ENCODE measurements around the gene LENG8. TPM values are rescaled to one million over a fixed set of nuclear protein-coding genes. Genes with fewer than 3 reads are reported as not detected.

LENG8 gene
- total and polyA plus RNA-seq, 4 donors: 39.4 to 336 (median 220) TPM

Other genes starting within 250 kb of the LENG8 start
- gene RPS9, start 248.3 kb upstream of the LENG8 start, total RNA-seq: 1,000 to 10,000 TPM in 1 of 2 donors, 100 to 1,000 TPM in 1; 778 to 1,093 TPM
- gene RPS9, start 248.3 kb upstream of the LENG8 start, polyA plus RNA-seq: 1,000 to 10,000 TPM; 3,636 to 4,281 TPM
- 10 to 100 TPM; 18.8 to 26.7 TPM for gene LILRB3, start 226.2 kb upstream of the LENG8 start, total RNA-seq
- 1 to 10 TPM in 1 of 2 donors, under 1 TPM in 1; 0.61 to 1.9 TPM for gene LILRB3, start 226.2 kb upstream of the LENG8 start, polyA plus RNA-seq
- 10 to 100 TPM; 13.3 to 14.8 TPM for gene LILRA6, start 206.4 kb upstream of the LENG8 start, total RNA-seq
- gene LILRA6, start 206.4 kb upstream of the LENG8 start, polyA plus RNA-seq: 1 to 10 TPM in 1 of 2 donors, under 1 TPM in 1; 0.43 to 4.8 TPM
- 10 to 100 TPM; 15.0 to 48.7 TPM for gene LILRB5, start 191.9 kb upstream of the LENG8 start, total RNA-seq
- gene LILRB5, start 191.9 kb upstream of the LENG8 start, polyA plus RNA-seq: 1 to 10 TPM; 2.7 to 8.4 TPM
- 10 to 100 TPM; 10.2 to 22.7 TPM for gene LILRB2, start 168.1 kb upstream of the LENG8 start, total RNA-seq
- gene LILRB2, start 168.1 kb upstream of the LENG8 start, polyA plus RNA-seq: 1 to 10 TPM in 1 of 2 donors, under 1 TPM in 1; 0.38 to 2.0 TPM
- 10 to 100 TPM in 1 of 2 donors, 1 to 10 TPM in 1; 5.5 to 10.8 TPM for gene LILRA5, start 136.0 kb upstream of the LENG8 start, total RNA-seq
- 1 to 10 TPM; 1.7 to 3.5 TPM for gene LILRA5, start 136.0 kb upstream of the LENG8 start, polyA plus RNA-seq
- not detected for gene LILRA4, start 110.0 kb upstream of the LENG8 start, total RNA-seq
- not detected for gene LILRA4, start 110.0 kb upstream of the LENG8 start, polyA plus RNA-seq
- gene LAIR1, start 84.3 kb upstream of the LENG8 start, total RNA-seq: 10 to 100 TPM; 27.4 to 78.4 TPM
- gene LAIR1, start 84.3 kb upstream of the LENG8 start, polyA plus RNA-seq: 10 to 100 TPM in 1 of 2 donors, 1 to 10 TPM in 1; 2.1 to 17.2 TPM
- gene TTYH1, start 33.7 kb upstream of the LENG8 start, total RNA-seq: 1 to 10 TPM in 1 of 2 donors, under 1 TPM in 1; 0.94 to 2.2 TPM
- gene TTYH1, start 33.7 kb upstream of the LENG8 start, polyA plus RNA-seq: under 1 TPM in 1 of 2 donors, not detected in 1; 0.03 TPM
- gene LENG9, start 14.6 kb downstream of the LENG8 start, total RNA-seq: 1 to 10 TPM; 5.4 to 7.4 TPM
- gene LENG9, start 14.6 kb downstream of the LENG8 start, polyA plus RNA-seq: 1 to 10 TPM; 2.1 to 6.5 TPM
- gene CDC42EP5, start 24.1 kb downstream of the LENG8 start, total RNA-seq: 10 to 100 TPM; 45.0 to 52.8 TPM
- 10 to 100 TPM; 40.4 to 55.2 TPM for gene CDC42EP5, start 24.1 kb downstream of the LENG8 start, polyA plus RNA-seq
- 1 to 10 TPM in 1 of 2 donors, under 1 TPM in 1; 0.52 to 2.4 TPM for gene LAIR2, start 53.6 kb downstream of the LENG8 start, total RNA-seq
- gene LAIR2, start 53.6 kb downstream of the LENG8 start, polyA plus RNA-seq: not detected
- gene LILRA2, start 124.6 kb downstream of the LENG8 start, total RNA-seq: 1 to 10 TPM; 3.5 to 3.7 TPM
- gene LILRA2, start 124.6 kb downstream of the LENG8 start, polyA plus RNA-seq: 10 to 100 TPM in 1 of 2 donors, 1 to 10 TPM in 1; 2.3 to 10.1 TPM
- 1 to 10 TPM; 1.4 to 2.0 TPM for gene LILRA1, start 144.4 kb downstream of the LENG8 start, total RNA-seq
- gene LILRA1, start 144.4 kb downstream of the LENG8 start, polyA plus RNA-seq: under 1 TPM; 0.08 to 0.88 TPM
- gene LILRB1, start 181.3 kb downstream of the LENG8 start, total RNA-seq: 10 to 100 TPM in 1 of 2 donors, 1 to 10 TPM in 1; 7.7 to 21.3 TPM
- 1 to 10 TPM in 1 of 2 donors, under 1 TPM in 1; 0.61 to 6.3 TPM for gene LILRB1, start 181.3 kb downstream of the LENG8 start, polyA plus RNA-seq
- gene LILRB4, start 213.8 kb downstream of the LENG8 start, total RNA-seq: 10 to 100 TPM; 10.1 to 15.1 TPM
- 10 to 100 TPM in 1 of 2 donors, under 1 TPM in 1; 1.00 to 11.4 TPM for gene LILRB4, start 213.8 kb downstream of the LENG8 start, polyA plus RNA-seq